GM18868 (cell line): Measurements from ENCODE around the gene NFKBIA.
"Not testable (repeated sequence)": the region's sequence is repeated elsewhere in the genome, so short reads cannot be mapped to it uniquely, and the experiment has no call there.

Source experiments
- ATAC-seq: cut with Tn5 transposase; IDR thresholded peaks from one replicate; pipeline ENCODE4 v1.9.1; 2021; ENCODE audit warnings: mild to moderate bottlenecking, moderate library complexity; ENCODE audit not compliant: unreplicated experiment

The NFKBIA gene

DNA sequence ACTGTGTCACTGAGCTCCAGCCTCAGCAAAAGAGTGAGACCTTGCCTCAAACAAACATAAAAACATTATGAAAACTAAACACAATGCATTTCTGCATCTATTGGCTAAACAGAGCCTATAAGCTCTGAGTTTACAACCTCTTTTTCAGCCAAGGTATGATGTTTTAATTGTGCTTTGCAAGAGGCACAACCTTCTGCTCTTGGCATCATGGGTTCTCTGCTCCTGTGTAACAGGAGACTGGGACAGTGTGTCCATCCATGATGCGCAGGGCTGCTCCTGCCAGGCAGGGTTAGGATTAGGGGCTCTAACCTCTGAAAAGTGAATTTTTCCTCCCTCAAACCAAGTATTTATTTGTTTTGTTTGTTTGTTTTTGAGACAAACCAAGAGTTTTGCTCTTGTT, 5.0 kb upstream of the NFKBIA start:
- no peak for ATAC-seq

- no peak for ATAC-seq
These were observed 3.5 kb upstream of the NFKBIA start for GRCh38 chr14:35408026-35408425.

- ATAC-seq = no peak
These were observed 2.7 kb upstream of the NFKBIA start for GRCh38 chr14:35407306-35407630.

GRCh38 chr14:35406506-35407305, 2.2 kb upstream of the NFKBIA start:
- no peak for ATAC-seq

- ATAC-seq = no peak
These were observed 1.5 kb upstream of the NFKBIA start for GRCh38 chr14:35406090-35406489.

DNA sequence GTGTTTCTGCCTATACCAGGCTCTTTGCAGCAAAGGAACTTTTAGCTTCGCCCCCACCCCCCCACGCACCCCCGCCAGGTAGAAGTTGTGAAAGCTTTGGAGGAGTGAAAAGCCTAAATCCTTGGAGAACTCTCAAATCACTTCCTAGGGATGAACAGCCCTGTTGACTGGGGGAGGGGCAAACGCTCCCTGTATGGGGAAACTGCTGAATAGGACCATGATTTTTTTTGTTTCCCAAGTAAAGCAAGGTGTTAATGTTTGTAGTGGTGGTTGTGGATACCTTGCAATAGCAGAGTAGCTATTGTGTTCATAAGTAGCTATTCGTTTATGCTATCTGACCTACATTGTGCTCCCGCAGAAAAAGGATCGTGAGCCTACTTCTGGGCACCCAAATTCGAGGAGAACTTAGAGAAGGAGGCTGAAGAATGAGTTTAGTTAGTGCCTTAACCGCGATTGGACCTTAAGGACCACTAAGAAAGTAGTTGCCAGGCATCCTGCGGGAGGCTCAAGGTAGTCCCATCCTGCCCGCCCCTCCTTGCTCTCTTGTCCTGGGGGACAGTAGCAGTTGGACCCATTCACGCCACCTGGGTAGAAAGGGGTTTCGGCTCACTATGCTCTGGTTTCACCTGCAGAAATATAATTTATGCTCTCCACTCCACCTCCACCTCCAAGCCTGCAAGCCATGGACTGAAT, 901 bp upstream of the NFKBIA start:
- ATAC-seq = no peak

DNA sequence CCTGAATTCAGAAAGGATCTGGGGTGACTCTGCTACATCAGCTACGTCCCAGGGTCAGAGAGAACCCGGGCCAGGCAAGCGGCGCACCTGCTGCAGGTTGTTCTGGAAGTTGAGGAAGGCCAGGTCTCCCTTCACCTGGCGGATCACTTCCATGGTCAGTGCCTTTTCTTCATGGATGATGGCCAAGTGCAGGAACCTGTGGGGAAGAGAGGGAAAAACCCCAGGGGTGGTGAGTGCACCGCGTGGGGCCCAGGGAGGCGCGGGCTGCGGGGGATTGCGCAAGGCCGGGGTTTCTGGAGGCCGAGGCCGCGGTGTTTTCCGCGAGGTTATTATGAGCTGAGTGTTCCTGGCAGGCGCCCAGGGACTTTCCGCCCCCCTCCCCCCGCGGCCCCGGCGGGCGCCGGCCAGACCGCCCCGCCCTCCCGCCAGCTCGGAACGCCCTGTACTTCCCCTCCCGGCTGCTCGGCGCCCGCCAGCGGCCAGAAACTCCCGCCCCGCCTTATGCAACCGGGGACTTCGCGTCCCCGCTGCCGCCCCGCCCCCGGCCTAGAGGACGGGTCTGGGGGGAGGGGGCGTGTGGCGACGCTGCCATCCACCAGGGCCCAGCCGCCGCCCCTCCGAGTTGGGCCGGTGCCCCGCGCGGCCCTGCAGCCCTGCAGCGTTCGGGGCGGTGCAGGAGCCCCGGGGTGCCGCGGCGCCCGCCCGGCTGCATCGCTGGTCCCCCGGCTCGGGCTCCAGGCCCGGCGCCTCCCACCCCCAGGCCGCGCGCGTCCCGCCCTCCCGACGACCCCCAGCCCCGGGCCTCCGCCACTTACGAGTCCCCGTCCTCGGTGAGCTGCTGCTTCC, 723 bp downstream of the NFKBIA start:
- ATAC-seq = peak; percentile 44

DNA sequence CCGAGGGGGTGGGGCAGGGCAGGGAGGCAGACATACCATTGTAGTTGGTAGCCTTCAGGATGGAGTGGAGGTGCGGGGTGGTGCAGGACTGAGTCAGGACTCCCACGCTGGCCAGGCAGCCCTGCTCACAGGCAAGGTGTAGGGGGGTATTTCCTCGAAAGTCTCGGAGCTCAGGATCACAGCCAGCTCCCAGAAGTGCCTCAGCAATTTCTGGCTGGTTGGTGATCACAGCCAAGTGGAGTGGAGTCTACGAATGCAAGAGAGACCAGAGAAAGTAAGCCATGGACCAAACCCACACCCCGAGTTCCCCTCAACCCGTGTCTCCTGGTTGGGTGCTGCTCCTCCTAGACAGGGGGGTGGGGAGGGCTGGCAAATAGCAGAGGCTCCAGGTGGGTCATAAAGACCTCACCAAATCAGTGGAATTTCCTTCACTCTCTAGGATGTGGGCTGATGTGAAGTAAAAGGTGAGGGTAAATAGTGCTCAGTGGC, 1.4 kb downstream of the NFKBIA start:
- no peak for ATAC-seq

GRCh38 chr14:35402323-35403113, 2.0 kb downstream of the NFKBIA start:
- ATAC-seq = no peak

- no peak for ATAC-seq
These were observed 2.9 kb downstream of the NFKBIA start for GRCh38 chr14:35401422-35402265.

GRCh38 chr14:35400648-35401421, 3.7 kb downstream of the NFKBIA start:
- no peak for ATAC-seq

GRCh38 chr14:35399083-35399937, 5.2 kb downstream of the NFKBIA start:
- no peak for ATAC-seq

- no peak for ATAC-seq
These were observed 6.4 kb downstream of the NFKBIA start for GRCh38 chr14:35398071-35398584.

- not testable (repeated sequence) for ATAC-seq
These were observed 7.9 kb downstream of the NFKBIA start for GRCh38 chr14:35396610-35397009.

DNA sequence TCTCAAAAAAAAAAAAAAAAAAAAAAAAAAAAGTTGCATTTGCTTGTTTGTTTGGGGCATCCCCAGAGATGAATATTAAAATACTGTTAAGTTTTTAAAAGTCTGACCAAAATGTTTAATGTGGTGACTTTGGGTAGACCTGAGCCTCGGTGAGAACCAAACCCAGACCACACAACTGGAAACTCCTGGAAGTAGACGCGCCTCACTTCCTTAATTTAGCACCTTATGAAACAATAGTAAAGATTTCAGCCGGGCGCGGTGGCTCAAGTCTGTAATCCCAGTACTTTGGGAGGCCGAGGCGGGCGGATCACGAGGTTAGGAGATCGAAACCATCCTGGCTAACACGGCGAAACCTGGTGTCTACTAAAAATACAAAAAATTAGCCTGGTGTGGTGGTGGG, 9.3 kb downstream of the NFKBIA start:
- ATAC-seq = no peak

DNA sequence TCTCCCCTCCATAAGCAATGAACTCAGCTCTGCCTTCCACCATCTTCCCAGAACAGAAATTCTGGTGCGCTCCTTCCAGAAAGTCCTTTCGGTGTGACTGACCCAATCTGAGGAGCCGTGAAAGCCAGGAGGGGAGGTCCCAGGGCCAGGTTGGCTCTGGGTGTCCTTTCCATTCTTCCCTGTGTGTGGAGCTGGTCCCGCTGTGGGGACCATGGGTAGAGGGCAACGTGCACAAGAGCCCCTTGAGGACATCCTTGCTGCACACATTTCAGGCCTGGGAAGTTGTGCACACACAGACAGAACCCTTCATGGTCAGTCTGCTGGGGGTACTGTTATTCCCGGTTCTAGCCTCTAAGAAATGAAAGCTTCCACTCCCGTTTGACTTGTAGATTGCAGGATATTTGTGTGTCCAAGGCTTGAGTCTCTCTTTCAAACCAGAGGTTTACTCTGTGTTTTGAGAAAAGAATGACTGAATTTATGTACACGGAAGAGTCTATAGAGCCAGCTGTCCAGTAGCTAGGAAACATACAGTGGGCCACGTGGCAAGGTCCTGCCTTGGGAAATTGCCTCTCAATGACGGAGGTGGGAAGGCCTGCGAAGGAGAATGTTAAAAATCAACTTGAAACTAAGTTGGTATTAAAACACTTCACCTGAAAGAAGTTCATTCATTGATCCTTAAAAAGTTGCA, 10.1 kb downstream of the NFKBIA start:
- ATAC-seq = no peak

DNA sequence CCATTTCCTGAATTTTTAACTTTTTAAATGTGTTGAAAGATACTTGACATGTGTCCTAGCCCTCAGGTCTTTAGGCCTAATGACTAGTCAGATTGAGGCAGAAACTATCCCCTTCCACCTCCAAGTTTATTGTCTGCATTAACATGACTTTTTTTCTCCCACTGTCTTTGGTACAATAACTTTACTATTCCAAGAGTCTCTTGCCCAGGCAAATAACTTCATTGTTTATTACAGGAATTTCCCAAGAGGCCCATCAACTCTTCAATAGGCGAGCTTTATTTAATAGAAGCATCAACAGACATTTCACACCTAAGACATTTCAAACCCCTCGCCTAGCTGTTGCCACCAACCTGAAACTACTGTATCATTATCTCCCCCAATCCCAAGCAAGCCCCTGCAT, 10.7 kb downstream of the NFKBIA start:
- no peak for ATAC-seq
